Suprapubic skin (tissue), 3 donors: ENCODE measurements around the gene SNX9.

ENCODE experiments used
- POLR2A ChIP-seq, 2 donors: fragments of 450-650 bp; IDR thresholded peaks; one replicate each; pipeline ENCODE4 v1.6.1; 2017; ENCODE audit warnings: antibody characterized with exemption in 2 of 2, mild to moderate bottlenecking in 2 of 2, moderate library complexity in 2 of 2
- TF ChIP-seq, protein P1 (sequence below), 2 donors: fragments of 200-600 bp in 1 of 2; fragments of 450-650 bp in 1 of 2; sonication (generic) in 1 of 2; IDR thresholded peaks; one replicate each; pipeline ENCODE4 v1.5.1; 2016 to 2019; ENCODE audit warnings: antibody characterized with exemption in 2 of 2, mild to moderate bottlenecking in 1 of 2, moderate library complexity in 1 of 2

DNA sequence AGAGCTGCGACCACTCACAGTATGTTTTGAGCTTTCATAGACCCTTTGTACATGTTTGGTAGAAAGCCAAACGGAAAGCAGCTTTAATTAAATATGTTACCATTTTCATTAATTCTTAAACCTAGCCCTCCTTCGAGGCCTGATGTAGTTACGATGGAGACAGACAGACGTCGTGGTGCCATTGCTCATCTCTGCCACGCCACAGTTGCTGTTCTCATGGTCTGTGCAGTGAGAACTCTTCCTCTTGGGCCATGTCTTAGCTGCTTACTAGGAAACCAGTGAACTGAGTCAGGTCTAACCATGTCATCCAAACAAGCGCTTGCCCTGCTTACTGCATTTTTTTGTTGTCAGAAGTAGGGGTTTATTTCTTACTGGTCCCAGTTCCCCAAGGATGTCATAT lies 62.8 kb downstream of the SNX9 start:
- TF ChIP-seq, protein P1, sequence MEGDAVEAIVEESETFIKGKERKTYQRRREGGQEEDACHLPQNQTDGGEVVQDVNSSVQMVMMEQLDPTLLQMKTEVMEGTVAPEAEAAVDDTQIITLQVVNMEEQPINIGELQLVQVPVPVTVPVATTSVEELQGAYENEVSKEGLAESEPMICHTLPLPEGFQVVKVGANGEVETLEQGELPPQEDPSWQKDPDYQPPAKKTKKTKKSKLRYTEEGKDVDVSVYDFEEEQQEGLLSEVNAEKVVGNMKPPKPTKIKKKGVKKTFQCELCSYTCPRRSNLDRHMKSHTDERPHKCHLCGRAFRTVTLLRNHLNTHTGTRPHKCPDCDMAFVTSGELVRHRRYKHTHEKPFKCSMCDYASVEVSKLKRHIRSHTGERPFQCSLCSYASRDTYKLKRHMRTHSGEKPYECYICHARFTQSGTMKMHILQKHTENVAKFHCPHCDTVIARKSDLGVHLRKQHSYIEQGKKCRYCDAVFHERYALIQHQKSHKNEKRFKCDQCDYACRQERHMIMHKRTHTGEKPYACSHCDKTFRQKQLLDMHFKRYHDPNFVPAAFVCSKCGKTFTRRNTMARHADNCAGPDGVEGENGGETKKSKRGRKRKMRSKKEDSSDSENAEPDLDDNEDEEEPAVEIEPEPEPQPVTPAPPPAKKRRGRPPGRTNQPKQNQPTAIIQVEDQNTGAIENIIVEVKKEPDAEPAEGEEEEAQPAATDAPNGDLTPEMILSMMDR (IDR thresholded peaks at IDR 0.05) = no peak
- TF ChIP-seq POLR2A (IDR thresholded peaks at IDR 0.05) = no peak
